Gastroesophageal sphincter (tissue), 3 donors: ENCODE results near the gene CEACAM16.

Source experiments
- CTCF ChIP-seq, 4 experiments: fragments of 200-600 bp in 2 of 4; fragments of 450-650 bp in 2 of 4; sonication (generic) in 1 of 4; IDR thresholded peaks; one replicate each; pipeline ENCODE4 v1.5.1; 2017 to 2019; ENCODE audit warnings: antibody characterized with exemption in 4 of 4, mild to moderate bottlenecking in 2 of 4, moderate library complexity in 2 of 4
- POLR2A ChIP-seq, 2 donors: fragments of 450-650 bp; IDR thresholded peaks; one replicate each; pipeline ENCODE4 v1.6.1; 2017; ENCODE audit warnings: antibody characterized with exemption in 2 of 2, mild to moderate bottlenecking in 2 of 2, moderate library complexity in 1 of 2
- POLR2AphosphoS5 ChIP-seq: sonication (generic); formaldehyde crosslinking; IDR thresholded peaks from one replicate; pipeline ENCODE4 v1.6.1; 2017; ENCODE audit warnings: antibody characterized with exemption

- no peak for TF ChIP-seq CTCF (IDR thresholded peaks at IDR 0.05)
- no peak for TF ChIP-seq POLR2AphosphoS5
- no peak for TF ChIP-seq POLR2A (IDR thresholded peaks at IDR 0.05)
Measured at GRCh38 chr19:44740351-44740824, 41.4 kb downstream of the CEACAM16 start.
